HG02588 (cell line): ENCODE data around the gene NR1H3.

Experiments
- ATAC-seq: cut with Tn5 transposase; IDR thresholded peaks from one replicate; pipeline ENCODE4 v1.9.1; 2021; ENCODE audit warnings: mild to moderate bottlenecking, moderate library complexity; ENCODE audit not compliant: unreplicated experiment

NR1H3 gene

DNA sequence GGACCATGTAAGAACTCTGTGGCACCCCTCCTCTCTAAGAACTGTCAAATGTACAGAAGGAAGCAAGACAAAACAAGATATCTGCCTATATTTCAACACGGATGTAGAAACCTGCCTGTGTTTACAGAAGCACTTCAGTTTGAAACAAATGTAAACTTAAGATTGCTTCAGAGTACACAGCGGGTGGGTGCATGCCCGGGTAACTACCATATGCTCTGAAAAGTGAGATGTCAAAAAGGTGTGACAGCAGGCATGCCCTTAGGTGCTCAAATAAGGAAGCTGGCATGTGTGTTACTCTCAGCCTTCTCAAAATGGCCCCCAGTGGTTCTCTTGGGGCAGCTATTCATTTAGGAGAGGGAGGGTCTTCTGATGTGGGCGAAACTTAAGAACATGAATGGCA lies 14.3 kb upstream of the NR1H3 start:
- ATAC-seq: no peak

DNA sequence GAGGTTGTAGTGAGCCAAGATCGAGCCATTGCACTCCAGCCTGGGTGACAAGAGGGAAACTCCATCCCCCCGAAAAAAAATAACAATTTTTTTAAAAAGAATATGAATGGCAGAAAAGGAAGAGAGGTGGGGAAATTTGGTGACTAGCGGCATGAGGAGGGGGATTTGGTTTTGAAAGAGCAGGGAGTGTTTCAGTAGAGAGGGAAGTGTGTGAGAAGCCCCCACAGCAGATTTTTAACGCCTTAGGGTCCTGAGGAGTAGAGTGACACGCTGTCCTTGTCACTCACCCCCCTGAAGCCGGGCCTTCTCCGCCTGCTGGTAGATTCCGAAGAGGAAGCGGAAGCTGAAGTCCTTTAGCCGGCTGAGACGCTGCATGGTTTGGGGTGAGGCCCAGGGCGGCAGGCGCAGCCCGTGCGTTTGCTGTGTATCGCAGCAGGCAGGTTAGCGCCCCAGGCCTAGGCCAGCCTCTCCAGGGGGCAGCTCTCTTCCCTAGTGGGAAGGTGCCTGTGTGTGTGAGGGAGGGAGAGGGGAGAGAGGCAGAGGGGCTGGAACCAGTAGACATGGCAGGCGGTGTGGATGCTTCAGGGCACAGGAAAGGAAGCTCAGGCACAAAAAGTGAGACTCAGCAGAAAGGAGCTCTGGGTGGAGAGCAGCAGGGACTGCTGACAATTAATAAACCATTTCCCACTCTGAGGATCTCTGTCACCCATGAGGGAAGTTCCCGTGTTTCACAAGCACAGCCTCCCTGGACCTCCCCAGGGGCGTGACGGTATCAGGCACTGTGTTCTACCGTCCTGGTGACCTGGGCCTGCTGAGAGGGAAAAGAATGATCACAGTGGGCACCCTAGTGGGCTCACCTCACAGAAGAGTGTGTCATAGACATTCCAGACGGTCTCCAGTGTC lies 13.1 kb upstream of the NR1H3 start:
- no peak for ATAC-seq

DNA sequence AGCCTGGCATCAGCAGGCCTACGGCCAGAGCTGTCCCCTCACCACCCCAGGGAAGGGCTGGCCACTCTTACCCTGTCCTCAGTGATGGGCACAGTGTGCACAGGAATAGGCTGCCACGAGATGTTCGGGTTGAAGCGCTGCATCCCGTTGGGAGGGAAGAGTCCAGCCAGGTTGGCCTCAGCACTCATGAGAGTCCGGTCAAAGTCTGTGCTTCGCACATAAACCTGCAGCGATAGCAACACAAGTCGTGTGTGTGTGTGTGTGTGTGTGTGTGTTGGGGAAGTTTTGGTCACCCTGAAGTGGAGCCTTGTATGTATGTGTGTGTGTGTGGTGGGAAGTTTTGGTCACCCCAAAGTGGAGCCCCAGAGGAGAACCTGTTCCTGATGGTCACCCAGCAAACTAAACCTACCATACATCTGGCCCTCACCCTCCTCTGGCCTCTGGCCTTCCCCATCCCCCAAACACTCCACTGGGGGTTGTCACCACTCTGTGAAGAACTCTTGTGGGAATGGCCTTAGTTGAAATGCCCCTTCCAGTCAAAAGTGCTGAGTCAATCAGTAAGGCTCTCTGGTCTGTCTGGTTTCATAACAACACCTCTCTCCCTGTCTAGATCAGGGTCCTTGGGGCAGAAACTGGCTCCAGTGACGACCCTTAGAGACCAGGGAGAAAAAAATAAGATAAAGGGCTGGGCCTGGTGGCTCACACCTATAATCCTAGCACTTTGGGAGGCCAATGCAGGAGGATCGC lies 12.0 kb upstream of the NR1H3 start:
- no peak for ATAC-seq

GRCh38 chr11:47247502-47247901 lies 10.3 kb upstream of the NR1H3 start:
- ATAC-seq: no peak

GRCh38 chr11:47248304-47248663 lies 9.5 kb upstream of the NR1H3 start:
- peak; percentile 26 for ATAC-seq

GRCh38 chr11:47248664-47249377 lies 9.0 kb upstream of the NR1H3 start, which contains the start of gene ACP2:
Gene ACP2 (minus strand): TSS chr11:47248814. CDS start chr11:47248789, 25 bp downstream.
- peak; percentile 89 for ATAC-seq

DNA sequence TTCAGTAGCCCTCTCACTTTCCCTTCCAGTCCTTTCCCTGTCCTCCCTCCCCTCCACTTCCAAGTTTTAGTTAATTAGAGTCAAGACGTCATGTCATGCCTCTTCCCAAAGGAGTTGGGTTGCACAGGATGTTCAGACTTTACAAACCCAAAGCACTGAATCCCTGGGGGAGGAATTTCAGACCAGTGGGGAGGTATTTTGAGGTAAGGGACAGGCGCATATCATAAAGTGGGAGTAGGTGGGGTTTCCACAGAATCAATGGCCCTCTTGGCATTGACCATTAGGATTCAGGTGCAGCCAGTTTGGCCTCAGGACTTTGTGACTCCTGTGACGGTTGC lies 8.4 kb upstream of the NR1H3 start:
- no peak for ATAC-seq

DNA sequence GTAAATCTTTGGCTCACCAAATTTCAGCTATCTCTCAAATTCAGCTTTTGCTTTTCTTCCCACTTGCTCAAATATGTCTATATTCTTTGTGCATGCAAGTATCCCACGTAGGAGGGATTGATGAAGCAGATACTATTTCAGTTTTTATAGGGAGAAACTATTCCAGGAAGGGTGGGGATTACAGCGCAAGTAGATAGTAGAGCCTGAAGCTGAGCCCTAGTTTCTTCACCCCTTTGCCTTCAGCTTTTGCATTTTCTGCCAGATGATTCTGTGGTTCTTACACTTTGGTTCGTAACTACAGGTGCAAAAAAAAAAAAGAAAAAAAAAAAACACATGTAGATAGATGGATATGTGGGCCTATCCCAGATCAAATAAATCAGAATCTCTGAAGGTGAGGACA lies 6.0 kb upstream of the NR1H3 start:
- no peak for ATAC-seq

DNA sequence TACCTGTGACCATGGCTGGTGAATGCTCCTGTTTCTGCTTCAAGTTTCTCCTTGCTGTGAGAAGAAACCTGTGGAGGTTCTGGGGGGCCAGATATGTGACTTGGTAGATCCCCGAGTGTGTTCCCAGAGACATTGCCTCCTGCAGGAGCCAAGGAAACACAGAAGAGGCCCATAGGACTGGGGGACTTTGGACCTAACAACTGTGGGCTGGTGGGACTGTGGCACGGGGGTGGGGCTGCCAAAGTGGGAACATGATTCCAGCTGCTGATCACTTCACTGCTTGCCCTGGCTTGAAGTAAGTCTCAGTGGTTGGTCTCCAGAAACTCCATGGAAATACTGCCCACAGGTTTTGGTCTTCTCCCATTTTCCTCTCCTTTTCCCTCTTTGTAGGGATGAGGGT lies 4.1 kb upstream of the NR1H3 start:
- no peak for ATAC-seq

GRCh38 chr11:47254386-47254785 lies 3.4 kb upstream of the NR1H3 start:
- ATAC-seq: no peak

DNA sequence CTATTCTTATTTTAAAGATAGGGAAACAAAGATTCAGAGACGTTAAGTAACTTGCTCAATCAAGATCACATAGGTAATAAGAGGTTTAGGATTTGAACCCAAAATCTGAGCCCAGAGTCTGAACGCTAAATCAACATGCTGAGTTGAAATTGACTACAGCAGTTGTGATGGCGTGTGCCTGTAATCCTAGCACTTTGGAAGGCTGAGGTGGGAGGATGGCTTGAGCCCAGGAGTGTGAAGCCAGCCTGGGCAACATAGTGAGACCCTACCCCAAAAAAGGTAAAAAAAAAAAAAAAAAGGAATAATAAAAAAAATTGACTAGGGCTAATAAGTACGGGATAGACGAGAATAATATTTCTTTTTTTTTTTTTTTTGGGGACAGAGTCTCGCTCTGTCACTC lies 1.4 kb upstream of the NR1H3 start:
- no peak for ATAC-seq

DNA sequence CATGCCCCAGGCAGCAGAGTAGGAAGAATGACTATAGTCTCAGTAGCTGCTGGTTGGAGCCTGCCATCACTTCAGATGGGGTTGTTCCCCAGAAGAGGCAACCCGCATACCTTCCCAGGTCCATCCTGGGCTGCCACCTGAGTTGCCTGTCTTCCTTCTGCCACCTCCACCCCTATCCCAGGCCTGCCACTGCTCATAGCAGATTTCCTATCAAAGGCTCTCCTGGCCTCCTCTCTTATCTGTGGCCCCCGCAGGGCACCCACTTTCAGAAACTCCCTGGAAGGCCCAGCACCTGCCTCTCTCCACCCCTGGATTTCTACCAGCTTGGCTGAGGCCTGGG lies 649 bp upstream of the NR1H3 start:
- ATAC-seq: no peak

GRCh38 chr11:47258317-47258902 lies 614 bp downstream of the NR1H3 start:
- no peak for ATAC-seq

DNA sequence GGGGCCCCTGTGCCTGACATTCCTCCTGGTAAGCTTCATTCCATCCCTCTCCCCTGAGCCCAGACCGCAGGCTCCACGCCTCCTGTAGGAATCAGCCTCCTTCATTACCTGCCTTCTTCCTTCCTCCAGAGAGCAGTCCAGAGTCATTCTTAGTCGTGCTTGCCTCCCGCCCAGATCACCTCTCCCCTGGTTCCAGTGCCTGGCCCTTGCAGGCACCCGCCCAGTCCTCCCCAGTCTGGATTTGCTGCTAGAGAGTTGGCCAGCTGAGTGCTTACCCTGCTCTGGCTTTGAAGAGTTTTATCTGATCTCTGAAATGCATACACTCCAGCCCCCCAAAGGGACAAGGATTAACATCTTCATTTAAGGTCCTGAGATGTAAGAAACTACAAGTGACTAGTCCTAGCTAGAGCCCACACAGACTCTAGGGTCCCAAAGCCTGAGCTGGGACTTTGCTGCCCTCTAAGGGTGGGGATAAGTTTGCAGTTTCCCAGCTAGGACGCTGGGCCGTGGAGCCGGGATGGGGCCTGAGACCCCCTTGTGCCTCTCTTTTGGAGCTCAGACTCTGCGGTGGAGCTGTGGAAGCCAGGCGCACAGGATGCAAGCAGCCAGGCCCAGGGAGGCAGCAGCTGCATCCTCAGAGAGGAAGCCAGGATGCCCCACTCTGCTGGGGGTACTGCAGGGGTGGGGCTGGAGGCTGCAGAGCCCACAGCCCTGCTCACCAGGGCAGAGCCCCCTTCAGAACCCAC lies 1.6 kb downstream of the NR1H3 start:
- no peak for ATAC-seq

DNA sequence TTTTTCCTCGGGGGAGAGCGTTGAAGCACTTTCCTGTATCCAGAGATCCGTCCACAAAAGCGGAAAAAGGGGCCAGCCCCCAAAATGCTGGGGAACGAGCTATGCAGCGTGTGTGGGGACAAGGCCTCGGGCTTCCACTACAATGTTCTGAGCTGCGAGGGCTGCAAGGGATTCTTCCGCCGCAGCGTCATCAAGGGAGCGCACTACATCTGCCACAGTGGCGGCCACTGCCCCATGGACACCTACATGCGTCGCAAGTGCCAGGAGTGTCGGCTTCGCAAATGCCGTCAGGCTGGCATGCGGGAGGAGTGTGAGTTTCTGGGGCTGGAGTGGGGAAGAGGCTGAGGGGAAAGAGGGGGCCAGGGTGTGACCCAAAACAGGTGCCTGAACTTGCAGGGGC lies 2.6 kb downstream of the NR1H3 start:
- no peak for ATAC-seq

DNA sequence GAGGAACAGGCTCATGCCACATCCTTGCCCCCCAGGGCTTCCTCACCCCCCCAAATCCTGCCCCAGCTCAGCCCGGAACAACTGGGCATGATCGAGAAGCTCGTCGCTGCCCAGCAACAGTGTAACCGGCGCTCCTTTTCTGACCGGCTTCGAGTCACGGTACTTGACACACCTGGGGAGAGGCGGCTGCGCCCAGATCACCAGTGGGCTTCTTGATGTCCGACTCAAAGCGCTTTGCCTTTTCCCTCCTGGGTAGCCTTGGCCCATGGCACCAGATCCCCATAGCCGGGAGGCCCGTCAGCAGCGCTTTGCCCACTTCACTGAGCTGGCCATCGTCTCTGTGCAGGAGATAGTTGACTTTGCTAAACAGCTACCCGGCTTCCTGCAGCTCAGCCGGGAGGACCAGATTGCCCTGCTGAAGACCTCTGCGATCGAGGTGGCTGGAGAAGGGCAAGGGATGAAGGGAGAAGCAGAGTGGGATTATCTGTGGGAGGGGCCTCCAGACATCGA lies 3.5 kb downstream of the NR1H3 start:
- ATAC-seq: no peak

- ATAC-seq: no peak
Measured at GRCh38 chr11:47264119-47264518, 6.3 kb downstream of the NR1H3 start.

GRCh38 chr11:47264521-47264920 lies 6.7 kb downstream of the NR1H3 start:
- ATAC-seq: no peak

- no peak for ATAC-seq
Measured at GRCh38 chr11:47267876-47268275, 10.1 kb downstream of the NR1H3 start.

DNA sequence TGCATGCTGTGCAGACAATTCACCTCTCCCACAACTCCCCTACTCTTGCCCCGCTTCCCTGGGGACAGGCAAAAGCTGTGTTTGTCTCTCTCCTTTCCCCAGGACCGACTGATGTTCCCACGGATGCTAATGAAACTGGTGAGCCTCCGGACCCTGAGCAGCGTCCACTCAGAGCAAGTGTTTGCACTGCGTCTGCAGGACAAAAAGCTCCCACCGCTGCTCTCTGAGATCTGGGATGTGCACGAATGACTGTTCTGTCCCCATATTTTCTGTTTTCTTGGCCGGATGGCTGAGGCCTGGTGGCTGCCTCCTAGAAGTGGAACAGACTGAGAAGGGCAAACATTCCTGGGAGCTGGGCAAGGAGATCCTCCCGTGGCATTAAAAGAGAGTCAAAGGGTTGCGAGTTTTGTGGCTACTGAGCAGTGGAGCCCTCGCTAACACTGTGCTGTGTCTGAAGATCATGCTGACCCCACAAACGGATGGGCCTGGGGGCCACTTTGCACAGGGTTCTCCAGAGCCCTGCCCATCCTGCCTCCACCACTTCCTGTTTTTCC lies 10.7 kb downstream of the NR1H3 start:
- ATAC-seq: no peak
